Stomach smooth muscle (tissue), 2 donors: ENCODE results near the gene STON2.

ENCODE experiments used
- H3K27ac ChIP-seq: one replicate; pipeline ENCODE4 v1.7.0; 2013; ENCODE audit warnings: mild to moderate bottlenecking, low read length, inconsistent platforms
- H3K27me3 ChIP-seq, 2 donors: one replicate each; pipeline ENCODE4 v1.7.0; 2013; ENCODE audit warnings: low read length in 2 of 2; ENCODE audit not compliant: insufficient read depth in 2 of 2, control insufficient read depth in 1 of 2
- H3K36me3 ChIP-seq, 2 donors: one replicate each; pipeline ENCODE4 v1.7.0; 2013; ENCODE audit warnings: low read length in 2 of 2; ENCODE audit not compliant: control insufficient read depth in 2 of 2, insufficient read depth in 2 of 2
- H3K4me1 ChIP-seq: one replicate; pipeline ENCODE4 v1.7.0; 2013; ENCODE audit warnings: low read length; ENCODE audit not compliant: control insufficient read depth, insufficient read depth
- H3K4me3 ChIP-seq, 2 donors: one replicate each; pipeline ENCODE4 v1.7.0; 2013; ENCODE audit warnings: low read length in 2 of 2
- H3K9ac ChIP-seq, 2 donors: one replicate each; pipeline ENCODE4 v1.7.0; 2013; ENCODE audit warnings: low read length in 2 of 2, mild to moderate bottlenecking in 1 of 2
- H3K9me3 ChIP-seq, 2 donors: one replicate each; pipeline ENCODE4 v1.7.0; 2013; ENCODE audit warnings: low read length in 2 of 2; ENCODE audit not compliant: control insufficient read depth in 2 of 2
- donor health status: healthy.
- donor health status: Pancreatic carcinoma.

The STON2 gene

DNA sequence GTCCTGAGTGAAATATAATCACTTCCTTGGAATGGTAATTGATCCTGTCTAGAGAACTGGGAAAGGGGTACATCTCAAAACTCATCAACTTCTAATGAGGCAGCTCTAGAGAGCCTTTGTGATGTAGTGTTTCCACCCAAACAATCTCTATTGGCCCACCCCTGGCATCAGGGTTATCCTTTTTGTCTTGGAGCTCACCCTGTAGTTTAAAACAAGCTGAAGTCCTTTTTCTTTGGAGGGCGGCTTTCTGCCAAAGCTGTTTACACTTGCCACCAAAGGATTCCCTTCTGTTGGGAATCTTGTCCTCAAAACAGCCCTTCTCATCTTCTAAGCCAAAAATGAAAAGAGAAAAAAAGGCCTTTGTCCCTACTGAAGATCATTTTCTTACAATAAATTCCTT, 118.8 kb downstream of the STON2 start:
- Histone ChIP-seq H3K9me3 (no peaks in the 10 kb centered on the region), H3K4me3 (no peak overlapping the region), H3K27me3 (no peaks in the 10 kb centered on the region), H3K9ac (no peak overlapping the region), H3K27ac (no peak overlapping the region), H3K36me3 (peaks cover 0 to 2% of the 10 kb centered on the region in 2 donors), H3K4me1 (no peaks in the 10 kb centered on the region)

DNA sequence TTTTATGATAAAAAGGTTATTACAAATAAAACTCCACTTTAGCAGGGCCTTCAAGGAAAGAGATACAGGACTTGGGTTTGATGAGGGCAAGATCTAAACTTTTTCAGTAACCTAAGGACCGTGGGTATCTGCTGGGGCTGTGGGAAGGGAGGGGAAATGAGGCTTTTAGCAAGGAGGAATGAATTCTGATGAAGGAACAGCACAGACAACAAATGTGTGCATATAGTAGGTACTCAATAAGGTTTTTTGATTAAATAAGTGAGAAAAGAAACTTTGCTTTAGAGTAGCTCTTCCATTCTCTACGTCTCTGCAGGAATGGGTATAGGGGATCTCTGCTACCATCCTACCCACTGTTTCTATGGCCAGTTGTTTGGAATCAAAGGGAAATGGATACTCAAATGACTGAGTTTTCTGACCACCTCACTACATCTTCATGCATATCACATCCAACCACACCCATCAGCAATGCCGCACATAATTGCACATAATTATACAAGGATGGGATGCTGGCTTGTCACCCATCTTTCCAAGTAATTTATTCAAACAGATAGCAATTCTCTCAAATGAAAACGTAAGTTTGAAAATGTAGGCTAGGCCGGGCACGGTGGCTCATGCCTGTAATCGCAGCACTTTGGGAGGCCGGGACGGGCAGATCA, 119.9 kb downstream of the STON2 start:
- H3K9me3 ChIP-seq, result no peaks in the 10 kb centered on the region
- H3K36me3 ChIP-seq, result peaks cover 0 to 2% of the 10 kb centered on the region in 2 donors
- no peak overlapping the region for H3K9ac ChIP-seq
- no peaks in the 10 kb centered on the region for H3K4me1 ChIP-seq
- H3K27ac ChIP-seq, result no peak overlapping the region
- H3K4me3 ChIP-seq, result no peak overlapping the region
- H3K27me3 ChIP-seq, result no peaks in the 10 kb centered on the region

GRCh38 chr14:81277096-81277495, 123.0 kb downstream of the STON2 start:
- no peaks in the 10 kb centered on the region for H3K4me1 ChIP-seq
- no peak overlapping the region for H3K4me3 ChIP-seq
- peaks cover 0 to 2% of the 10 kb centered on the region in 2 donors for H3K36me3 ChIP-seq
- H3K27me3 ChIP-seq, result no peaks in the 10 kb centered on the region
- H3K27ac ChIP-seq, result no peak overlapping the region
- no peak overlapping the region for H3K9ac ChIP-seq
- no peaks in the 10 kb centered on the region for H3K9me3 ChIP-seq

DNA sequence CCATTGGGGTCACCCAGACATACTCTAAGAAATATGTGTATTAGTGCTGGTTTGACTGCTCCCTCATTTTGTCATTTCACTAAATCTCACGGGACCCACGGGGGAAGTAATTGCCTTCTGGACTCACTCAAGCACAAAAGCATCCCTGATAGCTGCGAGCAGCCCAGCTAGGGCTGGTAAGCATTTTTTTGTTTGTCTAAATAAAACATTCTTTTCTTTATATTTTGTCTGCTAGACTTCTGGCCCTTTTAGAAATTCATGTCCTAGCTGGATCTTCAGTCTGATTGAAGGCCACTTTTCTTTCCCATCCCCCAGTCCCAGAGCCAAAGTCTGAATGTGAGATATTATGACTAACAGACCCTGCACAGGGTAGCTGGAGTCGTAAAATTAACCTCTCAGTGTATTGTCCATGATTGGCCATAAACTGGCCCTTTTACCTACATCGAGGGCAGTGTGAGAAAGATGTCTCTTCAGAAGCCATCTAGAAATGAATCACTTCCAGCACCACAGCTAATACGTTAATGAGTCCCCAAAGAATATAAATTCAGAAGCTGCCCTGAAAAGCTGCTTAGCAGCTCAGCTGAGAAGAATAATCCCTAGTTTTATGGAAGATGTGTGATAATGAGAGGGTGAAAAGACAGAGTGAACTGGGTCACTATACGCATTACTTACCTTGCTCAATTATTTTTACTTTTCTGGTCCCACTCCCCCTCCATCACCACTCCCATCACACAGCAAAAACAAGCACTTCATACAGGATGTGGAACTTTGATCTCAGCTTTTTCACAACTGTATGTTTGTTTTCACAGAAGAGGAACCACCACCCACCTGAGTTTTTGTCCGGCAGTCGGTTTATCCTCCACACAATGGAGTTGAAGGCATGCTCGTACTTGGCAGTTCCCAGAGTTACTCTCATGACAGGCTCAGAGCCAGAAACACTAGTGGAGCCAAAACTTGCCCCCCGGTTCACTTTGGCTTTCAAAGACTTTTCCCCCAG, 123.8 kb downstream of the STON2 start:
- no peak overlapping the region for H3K27ac ChIP-seq
- no peaks in the 10 kb centered on the region for H3K4me1 ChIP-seq
- H3K9ac ChIP-seq, result no peak overlapping the region
- H3K36me3 ChIP-seq, result peaks cover 0 to 2% of the 10 kb centered on the region in 2 donors
- no peak overlapping the region for H3K4me3 ChIP-seq
- H3K9me3 ChIP-seq, result no peaks in the 10 kb centered on the region
- no peaks in the 10 kb centered on the region for H3K27me3 ChIP-seq

- Histone ChIP-seq H3K4me1 (no peaks in the 10 kb centered on the region), H3K4me3 (no peak overlapping the region), H3K27ac (no peak overlapping the region), H3K27me3 (no peaks in the 10 kb centered on the region), H3K9ac (no peak overlapping the region), H3K9me3 (no peaks in the 10 kb centered on the region), H3K36me3 (peaks cover 0 to 2% of the 10 kb centered on the region in 2 donors)
Observed at GRCh38 chr14:81275305-81276072, 124.6 kb downstream of the STON2 start.

DNA sequence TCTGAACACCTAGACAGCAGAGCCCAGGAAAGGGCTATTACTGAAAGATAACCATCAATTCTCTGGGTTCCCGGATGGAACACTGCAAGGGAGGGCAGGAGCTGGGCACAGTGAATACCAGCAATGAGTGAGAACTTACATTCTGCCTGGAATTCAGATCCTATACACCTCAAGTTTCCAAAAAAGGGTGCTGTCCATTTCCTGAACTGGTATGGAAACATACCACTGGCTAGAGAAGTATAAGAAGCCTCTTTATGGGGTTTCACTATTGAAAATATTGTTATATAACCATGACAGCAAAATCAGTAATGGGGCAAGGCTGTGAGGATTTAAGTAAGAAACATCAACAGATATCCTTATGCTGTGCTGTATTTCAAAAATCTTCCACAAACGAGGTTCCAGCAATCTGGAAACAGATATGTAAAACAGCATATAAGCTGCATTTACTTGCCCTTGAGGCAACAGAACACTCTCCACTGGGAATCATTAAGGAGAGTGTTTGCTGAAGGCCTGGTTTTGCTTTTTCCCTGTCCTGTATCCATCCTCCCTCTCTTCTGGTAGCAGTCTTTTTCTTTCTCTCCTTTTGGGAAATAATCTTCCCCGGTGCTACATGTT, 126.1 kb downstream of the STON2 start:
- Histone ChIP-seq H3K9ac (no peak overlapping the region), H3K9me3 (no peaks in the 10 kb centered on the region), H3K36me3 (peaks cover 0 to 2% of the 10 kb centered on the region in 2 donors), H3K27ac (no peak overlapping the region), H3K27me3 (no peaks in the 10 kb centered on the region), H3K4me3 (no peak overlapping the region), H3K4me1 (no peaks in the 10 kb centered on the region)

DNA sequence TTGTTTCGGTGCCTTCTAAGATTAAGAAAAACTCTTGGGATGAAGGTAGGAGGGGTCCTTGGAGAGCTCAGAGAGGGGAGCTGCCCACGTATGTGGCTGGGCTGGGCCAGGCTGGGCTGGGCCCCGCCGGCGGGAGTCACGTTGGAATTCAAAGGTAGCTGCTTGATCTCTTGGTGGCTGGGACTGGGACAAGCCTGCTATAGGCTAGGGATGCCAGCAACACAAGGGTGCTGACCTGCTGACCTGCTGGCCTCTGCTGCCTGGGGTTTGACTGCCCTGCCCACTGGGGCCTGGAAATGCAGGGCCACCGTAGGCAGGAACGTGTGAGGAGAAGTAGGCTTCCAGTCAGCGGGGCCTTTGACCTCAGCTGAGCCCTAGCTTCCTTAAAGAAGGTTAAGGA, 126.6 kb downstream of the STON2 start:
- Histone ChIP-seq H3K36me3 (peaks cover 0 to 2% of the 10 kb centered on the region in 2 donors), H3K9ac (no peak overlapping the region), H3K9me3 (no peaks in the 10 kb centered on the region), H3K4me3 (no peak overlapping the region), H3K4me1 (no peaks in the 10 kb centered on the region), H3K27me3 (no peaks in the 10 kb centered on the region), H3K27ac (no peak overlapping the region)

DNA sequence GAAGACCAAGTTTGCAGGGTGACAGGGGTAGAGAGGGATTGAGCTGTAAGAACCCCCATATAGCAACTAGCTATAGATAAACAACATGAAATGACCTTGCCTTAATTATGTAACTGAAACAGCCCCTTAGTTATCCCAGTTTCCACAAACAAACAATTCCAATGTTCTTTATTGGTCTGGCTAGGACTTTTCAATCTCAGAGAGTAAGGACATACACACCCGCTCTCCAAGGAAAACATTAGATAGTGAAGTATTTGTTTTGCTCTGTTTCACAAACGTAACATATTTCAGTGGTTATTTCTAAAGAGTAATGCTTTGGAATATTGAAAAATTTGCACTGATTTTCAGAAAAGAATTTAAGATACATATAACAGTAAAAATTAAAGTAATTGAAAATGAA, 127.8 kb downstream of the STON2 start:
- H3K4me3 ChIP-seq, result no peak overlapping the region
- H3K36me3 ChIP-seq, result no peaks in the 10 kb centered on the region
- H3K9ac ChIP-seq, result no peak overlapping the region
- no peaks in the 10 kb centered on the region for H3K9me3 ChIP-seq
- H3K27ac ChIP-seq, result no peak overlapping the region
- H3K4me1 ChIP-seq, result no peaks in the 10 kb centered on the region
- H3K27me3 ChIP-seq, result peaks cover 0 to 5% of the 10 kb centered on the region in 2 donors

- Histone ChIP-seq H3K36me3 (no peaks in the 10 kb centered on the region), H3K4me1 (no peaks in the 10 kb centered on the region), H3K9me3 (no peaks in the 10 kb centered on the region), H3K27ac (no peak overlapping the region), H3K4me3 (no peak overlapping the region), H3K9ac (no peak overlapping the region), H3K27me3 (peaks cover 0 to 5% of the 10 kb centered on the region in 2 donors)
Observed at GRCh38 chr14:81269979-81270375, 130.1 kb downstream of the STON2 start.
